Subcutaneous abdominal adipose tissue (tissue), 5 donors: Measurements from ENCODE around the gene B3GNT4.
"Not testable (repeated sequence)": the region's sequence is repeated elsewhere in the genome, so short reads cannot be mapped to it uniquely, and the experiment has no call there.

Experiments used
- H3K27ac ChIP-seq: one replicate; pipeline ENCODE4 v1.7.0; 2013; ENCODE audit warnings: low read depth, mild to moderate bottlenecking, inconsistent platforms, low read length, moderate library complexity
- H3K27me3 ChIP-seq, 5 donors: one replicate each; pipeline ENCODE4 v1.7.0; 2013; ENCODE audit warnings: low read length in 5 of 5, inconsistent platforms in 1 of 5; ENCODE audit not compliant: control insufficient read depth in 5 of 5, insufficient read depth in 4 of 5
- H3K36me3 ChIP-seq, 5 donors: one replicate each; pipeline ENCODE4 v1.7.0; 2013; ENCODE audit warnings: low read length in 5 of 5; ENCODE audit not compliant: control insufficient read depth in 5 of 5, insufficient read depth in 5 of 5
- H3K4me1 ChIP-seq, 5 donors: one replicate each; pipeline ENCODE4 v1.7.0; 2013; ENCODE audit warnings: low read length in 5 of 5, mild to moderate bottlenecking in 3 of 5, moderate library complexity in 1 of 5; ENCODE audit not compliant: control insufficient read depth in 5 of 5, insufficient read depth in 5 of 5
- H3K4me3 ChIP-seq, 5 donors: one replicate each; pipeline ENCODE4 v1.7.0; 2013; ENCODE audit warnings: low read length in 5 of 5, low read depth in 1 of 5
- H3K9ac ChIP-seq, 5 donors: one replicate each; pipeline ENCODE4 v1.7.0; 2013; ENCODE audit warnings: low read length in 5 of 5, mild to moderate bottlenecking in 4 of 5, moderate library complexity in 3 of 5
- H3K9me3 ChIP-seq, 5 donors: one replicate each; pipeline ENCODE4 v1.7.0; 2013; ENCODE audit warnings: low read length in 5 of 5; ENCODE audit not compliant: control insufficient read depth in 5 of 5
- donor health status: healthy.
- donor health status: healthy.
- donor health status: healthy.
- donor health status: healthy.
- donor health status: healthy.

Gene B3GNT4

GRCh38 chr12:122235741-122236140 lies 32.2 kb downstream of the B3GNT4 start:
- H3K9ac ChIP-seq = no peak overlapping the region
- no peak overlapping the region for H3K4me3 ChIP-seq
- peaks cover 21 to 74% (median 61%) of the 10 kb centered on the region in 5 donors for H3K36me3 ChIP-seq

GRCh38 chr12:122238861-122239260 lies 35.4 kb downstream of the B3GNT4 start:
- H3K27ac ChIP-seq = no peak overlapping the region
- H3K9me3 ChIP-seq = no peaks in the 10 kb centered on the region
- H3K4me3 ChIP-seq = no peak overlapping the region
- H3K27me3 ChIP-seq = no peaks in the 10 kb centered on the region
- peaks cover 8 to 65% (median 44%) of the 10 kb centered on the region in 5 donors for H3K36me3 ChIP-seq
- H3K4me1 ChIP-seq = no peaks in the 10 kb centered on the region
- no peak overlapping the region for H3K9ac ChIP-seq

More at GRCh38 chr12:122235741-122236140, 32.2 kb downstream of the B3GNT4 start:
- Histone ChIP-seq H3K9me3 (no peaks in the 10 kb centered on the region), H3K4me1 (no peaks in the 10 kb centered on the region), H3K27ac (no peak overlapping the region), H3K27me3 (no peaks in the 10 kb centered on the region)

GRCh38 chr12:122243965-122244364 lies 40.5 kb downstream of the B3GNT4 start:
- no peak overlapping the region for H3K4me3 ChIP-seq
- H3K27me3 ChIP-seq = no peaks in the 10 kb centered on the region
- peaks cover 5 to 62% (median 38%) of the 10 kb centered on the region in 5 donors for H3K36me3 ChIP-seq
- no peaks in the 10 kb centered on the region for H3K9me3 ChIP-seq
- no peak overlapping the region for H3K9ac ChIP-seq
- no peak overlapping the region for H3K27ac ChIP-seq
- H3K4me1 ChIP-seq = peaks cover 0 to 5% (median 0%) of the 10 kb centered on the region in 5 donors

- H3K9me3 ChIP-seq = no peaks in the 10 kb centered on the region
- no peak overlapping the region for H3K4me3 ChIP-seq
- H3K27ac ChIP-seq = no peak overlapping the region
Observed at GRCh38 chr12:122244565-122245371, 41.3 kb downstream of the B3GNT4 start.

GRCh38 chr12:122245553-122245952 lies 42.0 kb downstream of the B3GNT4 start:
- no peaks in the 10 kb centered on the region for H3K9me3 ChIP-seq
- peaks cover 0 to 5% (median 0%) of the 10 kb centered on the region in 5 donors for H3K4me1 ChIP-seq
- H3K27me3 ChIP-seq = no peaks in the 10 kb centered on the region
- H3K9ac ChIP-seq = no peak overlapping the region
- H3K36me3 ChIP-seq = peaks cover 6 to 66% (median 45%) of the 10 kb centered on the region in 5 donors
- no peak overlapping the region for H3K4me3 ChIP-seq
- no peak overlapping the region for H3K27ac ChIP-seq

More at GRCh38 chr12:122244565-122245371, 41.3 kb downstream of the B3GNT4 start:
- H3K4me1 ChIP-seq = peaks cover 0 to 5% (median 0%) of the 10 kb centered on the region in 5 donors
- H3K27me3 ChIP-seq = no peaks in the 10 kb centered on the region
- peaks cover 9 to 67% (median 44%) of the 10 kb centered on the region in 5 donors for H3K36me3 ChIP-seq
- no peak overlapping the region for H3K9ac ChIP-seq

GRCh38 chr12:122250047-122250446 lies 46.5 kb downstream of the B3GNT4 start:
- H3K36me3 ChIP-seq = peaks cover 5 to 43% (median 31%) of the 10 kb centered on the region in 5 donors

GRCh38 chr12:122250536-122250935 lies 47.0 kb downstream of the B3GNT4 start:
- Histone ChIP-seq H3K9me3 (no peaks in the 10 kb centered on the region), H3K36me3 (peaks cover 5 to 43% (median 31%) of the 10 kb centered on the region in 5 donors), H3K27ac (no peak overlapping the region), H3K27me3 (no peaks in the 10 kb centered on the region), H3K4me1 (peaks cover 0 to 5% (median 0%) of the 10 kb centered on the region in 5 donors), H3K9ac (no peak overlapping the region), H3K4me3 (no peak overlapping the region)

More at GRCh38 chr12:122250047-122250446, 46.5 kb downstream of the B3GNT4 start:
- H3K27me3 ChIP-seq = no peaks in the 10 kb centered on the region
- H3K4me1 ChIP-seq = peaks cover 0 to 5% (median 0%) of the 10 kb centered on the region in 5 donors
- no peak overlapping the region for H3K9ac ChIP-seq
- H3K4me3 ChIP-seq = no peak overlapping the region
- H3K27ac ChIP-seq = no peak overlapping the region
- no peaks in the 10 kb centered on the region for H3K9me3 ChIP-seq

- H3K4me1 ChIP-seq, H3K27me3 ChIP-seq, H3K4me3 ChIP-seq, H3K9me3 ChIP-seq, H3K9ac ChIP-seq, H3K27ac ChIP-seq: not testable (repeated sequence)
- peaks cover 16 to 70% (median 52%) of the 10 kb centered on the region in 5 donors for H3K36me3 ChIP-seq
Observed at GRCh38 chr12:122258462-122258861, 55.0 kb downstream of the B3GNT4 start.
